ENCODE results near the gene GIMAP4. TPM values are rescaled to one million over a fixed set of nuclear protein-coding genes. Genes with fewer than 3 reads are reported as not detected.
"Not testable (repeated sequence)": the region's sequence is repeated elsewhere in the genome, so short reads cannot be mapped to it uniquely, and the experiment has no call there.

Gene GIMAP4
- total RNA-seq, 2 experiments from 2014 or later = 128 to 140 TPM

DNA sequence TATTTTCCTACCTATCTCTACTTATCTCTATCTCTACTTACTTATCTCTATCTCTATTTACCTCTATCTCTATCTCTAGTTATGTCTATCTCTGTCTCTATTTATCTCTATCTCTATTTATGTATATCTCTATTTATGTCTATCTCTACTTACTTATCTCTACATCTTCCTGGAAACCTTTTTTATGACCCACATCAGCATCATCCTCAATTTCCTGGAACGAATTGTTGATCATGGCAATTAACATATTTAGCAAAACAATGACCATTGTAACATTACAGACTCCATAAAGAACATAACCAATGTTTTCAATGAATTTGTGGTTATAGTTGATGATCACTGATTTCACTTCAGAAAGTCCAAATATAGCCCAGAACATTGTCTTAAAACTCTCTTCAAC, 46.7 kb downstream of the GIMAP4 start:
- Mint-ChIP-seq H3K27me3 (no peaks in the 10 kb centered on the region), H3K27ac (peak overlapping the region; percentile 82), H3K36me3 (peaks cover 14% of the 10 kb centered on the region), H3K4me1 (ENCODE audit: low read depth) (peaks cover 55% of the 10 kb centered on the region), H3K4me3 (no peak overlapping the region), H3K9me3 (peaks cover 25% of the 10 kb centered on the region)
- CTCF ChIA-PET = interaction anchor here (1.2 kb wide), 1 partner anchor 27 kb away, joined by 4 read pairs; no protein-coding TSS in a partner anchor
- intact Hi-C loops (cut with micrococcal nuclease) = no loop called here
- DNase-seq = no peak
- POLR2A ChIA-PET = interaction anchor here (1.4 kb wide), 1 partner anchor 18 kb away, joined by 3 read pairs; the partner anchor contains the start of gene GIMAP6

DNA sequence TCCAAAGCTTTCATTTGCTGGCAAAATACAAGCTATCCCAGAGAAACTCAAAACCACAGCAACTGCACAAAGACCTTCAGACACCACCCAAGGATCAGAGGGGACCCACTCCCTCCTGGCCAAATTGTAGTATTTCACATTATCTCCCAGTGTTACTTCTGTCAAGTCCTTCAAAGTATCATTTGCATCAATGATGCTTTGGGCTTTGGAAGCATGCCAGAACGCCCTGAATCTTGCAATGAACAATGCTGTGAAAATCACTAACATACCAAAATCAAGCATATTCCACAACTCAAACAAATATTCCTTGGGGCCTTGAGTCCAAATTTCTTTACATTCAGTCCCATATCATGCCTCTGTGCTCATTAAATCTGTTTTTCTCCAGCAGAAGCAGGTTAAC, 47.2 kb downstream of the GIMAP4 start:
- CTCF ChIA-PET = interaction anchor here (1.2 to 1.4 kb wide), 2 partner anchors 27 to 166 kb away, joined by 4 read pairs; no protein-coding TSS in a partner anchor
- POLR2A ChIA-PET = interaction anchor here (1.4 kb wide), 1 partner anchor 17 kb away, joined by 3 read pairs; the partner anchor contains the start of gene GIMAP6
- intact Hi-C loops (cut with micrococcal nuclease) = not testable (repeated sequence)

DNA sequence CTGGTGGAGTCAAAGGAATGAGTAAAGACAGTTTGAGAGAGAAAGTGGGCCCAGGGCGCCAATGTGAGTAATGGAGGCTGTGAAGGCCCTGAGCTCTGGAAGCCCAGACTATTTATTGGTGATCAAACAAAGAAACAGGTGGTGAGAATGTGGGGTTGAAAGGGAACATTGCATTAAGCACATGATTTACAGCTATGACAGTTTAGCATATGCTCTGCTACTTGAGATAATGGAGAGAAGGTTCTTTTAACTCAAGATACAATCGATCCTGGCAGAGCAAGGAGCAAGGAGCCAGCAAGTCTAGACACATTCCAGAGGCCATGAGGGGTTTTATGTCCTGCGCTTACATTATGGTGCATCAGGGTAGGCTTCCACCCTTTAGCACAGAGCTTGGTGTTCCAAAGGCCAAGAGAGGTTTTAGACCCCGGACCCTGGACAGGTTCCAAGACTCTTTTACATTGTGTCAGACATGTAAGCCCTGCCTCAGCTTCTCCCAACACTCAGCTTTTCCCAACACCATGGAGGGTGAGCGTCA, 48.1 kb downstream of the GIMAP4 start:
- Mint-ChIP-seq H3K4me1 (ENCODE audit: low read depth) (peaks cover 55% of the 10 kb centered on the region), H3K9me3 (peaks cover 24% of the 10 kb centered on the region), H3K27ac (peak overlapping the region; percentile 82), H3K36me3 (peaks cover 13% of the 10 kb centered on the region)
- H3K4me3 Mint-ChIP-seq; intact Hi-C loops (cut with micrococcal nuclease); H3K27me3 Mint-ChIP-seq: not testable (repeated sequence)
- DNase-seq = peak; percentile 22
- CTCF ChIA-PET = interaction anchor here (1.4 kb wide), 1 partner anchor 167 kb away, joined by 4 read pairs; no protein-coding TSS in a partner anchor
- POLR2A ChIA-PET = interaction anchor here (1.4 kb wide), 1 partner anchor 16 kb away, joined by 3 read pairs; the partner anchor contains the start of gene GIMAP6

More for the DNA sequence above, 47.2 kb downstream of the GIMAP4 start:
- not testable (repeated sequence) for DNase-seq, H3K27me3 Mint-ChIP-seq, H3K4me3 Mint-ChIP-seq
- H3K36me3 Mint-ChIP-seq = peaks cover 14% of the 10 kb centered on the region
- peak overlapping the region; percentile 82 for H3K27ac Mint-ChIP-seq
- H3K9me3 Mint-ChIP-seq = peaks cover 25% of the 10 kb centered on the region
- peaks cover 54% of the 10 kb centered on the region for H3K4me1 Mint-ChIP-seq (ENCODE audit: low read depth)

DNA sequence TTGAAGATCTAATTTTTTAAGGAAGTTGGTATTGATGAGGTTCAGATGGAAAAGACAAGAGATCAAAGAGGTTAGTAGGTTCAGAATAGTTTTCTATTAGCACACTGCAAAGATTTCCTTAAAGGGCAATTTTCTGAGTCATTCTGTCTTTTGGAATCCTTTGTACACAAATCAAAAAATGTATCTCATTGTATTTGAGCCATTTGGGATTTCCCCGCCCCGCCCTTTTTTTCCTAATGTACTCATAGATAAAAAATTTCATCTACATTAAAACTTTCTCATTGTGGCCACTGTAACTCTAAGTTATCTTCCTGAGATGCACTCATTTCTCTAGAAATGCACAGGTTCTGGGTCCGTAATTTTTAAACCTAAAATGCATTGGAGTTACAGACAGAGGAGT, 52.9 kb downstream of the GIMAP4 start:
- Mint-ChIP-seq H3K9me3 (peaks cover 13% of the 10 kb centered on the region), H3K4me1 (ENCODE audit: low read depth) (peaks cover 54% of the 10 kb centered on the region), H3K36me3 (peaks cover 18% of the 10 kb centered on the region), H3K4me3 (peak overlapping the region; percentile 1), H3K27ac (peak overlapping the region; percentile 95), H3K27me3 (no peaks in the 10 kb centered on the region)
- ChIA-PET CTCF (no interaction called here), POLR2A (interaction anchor here (1.0 to 3.2 kb wide), 4 partner anchors 10 to 115 kb away, joined by 3 to 13 read pairs (median 5); partner anchors contain the start of gene GIMAP6)
- no peak for DNase-seq
- intact Hi-C loops (cut with micrococcal nuclease) = loop anchor here (2.0 kb wide), 3 partner anchors 33 to 171 kb away; no protein-coding TSS in a partner anchor

DNA sequence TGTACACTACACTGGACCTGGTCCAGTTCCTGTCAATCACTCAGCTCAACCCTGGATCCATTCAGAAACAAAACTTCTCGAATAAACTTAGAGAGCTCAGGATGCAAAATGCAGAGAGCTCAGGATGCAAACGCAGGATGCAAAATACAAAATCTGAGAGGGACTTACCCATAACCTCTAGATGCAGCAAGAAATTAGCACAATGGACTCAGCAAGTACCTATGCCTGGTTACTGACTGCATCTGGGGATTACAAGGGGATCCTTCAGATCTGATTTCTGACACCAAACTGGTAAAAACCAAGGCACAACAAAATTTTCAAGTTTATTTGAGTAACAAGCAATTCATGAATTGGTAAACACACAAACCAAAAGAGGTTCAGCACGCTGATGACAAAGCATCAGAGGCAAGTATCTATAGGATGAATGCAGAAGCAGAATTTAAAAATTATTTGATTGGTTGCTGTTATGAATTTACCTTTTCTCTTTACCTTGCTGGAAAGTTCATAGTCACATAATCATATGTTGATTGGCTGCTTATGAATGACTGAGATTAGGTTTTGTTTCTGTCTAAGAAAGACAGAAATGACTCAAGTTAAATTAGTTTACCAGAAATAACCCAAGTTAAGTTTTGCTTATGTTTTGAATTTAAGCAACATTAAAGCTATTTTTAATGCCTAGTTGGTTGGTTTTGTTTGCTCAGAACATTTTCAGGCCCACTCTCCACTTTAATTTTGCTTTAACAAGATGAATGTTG, 53.6 kb downstream of the GIMAP4 start:
- Mint-ChIP-seq H3K27ac (peak overlapping the region; percentile 95), H3K4me1 (ENCODE audit: low read depth) (peaks cover 56% of the 10 kb centered on the region), H3K4me3 (peak overlapping the region; percentile 29), H3K36me3 (peaks cover 26% of the 10 kb centered on the region), H3K9me3 (peaks cover 14% of the 10 kb centered on the region), H3K27me3 (no peaks in the 10 kb centered on the region)
- intact Hi-C loops (cut with micrococcal nuclease) = loop anchor here (1.0 to 2.0 kb wide), 9 partner anchors 10 to 172 kb away; partner anchors contain the start of gene GIMAP6
- DNase-seq = no peak
- CTCF ChIA-PET = interaction anchor here (0.6 to 2.4 kb wide), 4 partner anchors 65 to 172 kb away, joined by 3 to 6 read pairs (median 4); partner anchors contain the start of gene GIMAP2
- POLR2A ChIA-PET = interaction anchor here (0.9 to 3.2 kb wide), 9 partner anchors 9 to 135 kb away, joined by 3 to 13 read pairs (median 4); partner anchors contain the start of genes GIMAP2, GIMAP5 and GIMAP6

DNA sequence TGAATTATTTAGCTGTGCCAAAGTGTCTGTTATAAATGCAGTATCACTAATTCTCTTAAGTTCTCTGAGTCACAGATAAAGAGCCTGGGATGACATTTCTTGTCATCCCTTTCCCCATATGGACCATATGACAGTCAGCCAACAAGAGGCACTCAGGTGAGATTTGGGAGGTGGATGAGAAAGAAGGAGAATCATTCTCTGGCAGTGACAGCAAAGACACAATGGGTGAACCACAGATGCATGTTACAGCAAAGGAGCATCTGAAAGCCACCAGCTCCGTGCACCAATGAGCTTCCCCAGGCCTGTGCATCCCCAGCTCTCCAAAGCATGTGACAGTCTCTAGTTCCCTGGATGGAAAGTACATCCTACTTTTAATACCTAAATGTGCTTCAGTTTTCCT, 54.2 kb downstream of the GIMAP4 start:
- peak; percentile 52 for DNase-seq

More for the DNA sequence above, 54.2 kb downstream of the GIMAP4 start:
- H3K27me3 Mint-ChIP-seq = no peaks in the 10 kb centered on the region
- peak overlapping the region; percentile 95 for H3K27ac Mint-ChIP-seq
- intact Hi-C loops (cut with micrococcal nuclease) = loop anchor here (1.0 to 2.0 kb wide), 9 partner anchors 11 to 173 kb away; partner anchors contain the start of gene GIMAP6
- ChIA-PET POLR2A (interaction anchor here (0.9 to 3.2 kb wide), 10 partner anchors 9 to 135 kb away, joined by 3 to 13 read pairs (median 4); partner anchors contain the start of genes GIMAP2, GIMAP5 and GIMAP6), CTCF (interaction anchor here (0.6 to 2.4 kb wide), 5 partner anchors 53 to 172 kb away, joined by 3 to 6 read pairs (median 4); partner anchors contain the start of gene GIMAP2)
- peaks cover 62% of the 10 kb centered on the region for H3K4me1 Mint-ChIP-seq (ENCODE audit: low read depth)
- H3K36me3 Mint-ChIP-seq = peaks cover 31% of the 10 kb centered on the region
- H3K4me3 Mint-ChIP-seq = peak overlapping the region; percentile 29
- H3K9me3 Mint-ChIP-seq = peaks cover 14% of the 10 kb centered on the region

Other genes with a start within 250 kb of the GIMAP4 start
- 10 to 100 TPM; 26.1 to 27.1 TPM for gene LRRC61, start 244.0 kb upstream of the GIMAP4 start, total RNA-seq
- gene ACTR3C, start 243.8 kb upstream of the GIMAP4 start, total RNA-seq = 1 to 10 TPM; 8.0 to 8.8 TPM
- gene RARRES2, start 225.8 kb upstream of the GIMAP4 start, total RNA-seq = not detected
- gene REPIN1, start 198.6 kb upstream of the GIMAP4 start, total RNA-seq = 10 to 100 TPM; 52.3 to 56.9 TPM
- 1 to 10 TPM; 6.0 to 6.8 TPM for gene ZNF775, start 188.1 kb upstream of the GIMAP4 start, total RNA-seq
- 10 to 100 TPM; 11.8 TPM for gene GIMAP8, start 116.8 kb upstream of the GIMAP4 start, total RNA-seq
- 10 to 100 TPM; 42.5 to 44.1 TPM for gene GIMAP7, start 52.5 kb upstream of the GIMAP4 start, total RNA-seq
- gene GIMAP6, start 65.0 kb downstream of the GIMAP4 start, total RNA-seq = 10 to 100 TPM; 28.9 to 30.2 TPM
- gene GIMAP2, start 118.3 kb downstream of the GIMAP4 start, total RNA-seq = 10 to 100 TPM; 38.8 to 44.1 TPM
- gene GIMAP1, start 149.2 kb downstream of the GIMAP4 start, total RNA-seq = 1 to 10 TPM; 6.0 to 6.2 TPM
- 10 to 100 TPM; 45.9 to 48.3 TPM for gene GIMAP5, start 170.0 kb downstream of the GIMAP4 start, total RNA-seq
- not detected for gene TMEM176B, start 233.0 kb downstream of the GIMAP4 start, total RNA-seq
- gene TMEM176A, start 233.4 kb downstream of the GIMAP4 start, total RNA-seq = not detected